Loucy (cell line): ENCODE results near the gene CRHR1.

Experiments
- H2AFZ ChIP-seq: fragments of 200-600 bp; sonication (generic); 2 replicates; pipeline ENCODE4 v1.6.0; 2016; ENCODE audit warnings: antibody characterized with exemption, mild to moderate bottlenecking, low read length, moderate library complexity
- H3F3A ChIP-seq: fragments of 200-600 bp; 2 replicates; pipeline ENCODE4 v1.6.0; 2016; ENCODE audit warnings: antibody characterized with exemption, low read depth, mild to moderate bottlenecking
- H3K27me3 ChIP-seq: fragments of 200-600 bp; sonication (generic); 2 replicates; pipeline ENCODE4 v1.6.1; 2014; ENCODE audit warnings: low read length, mild to moderate bottlenecking; ENCODE audit not compliant: insufficient read depth, poor library complexity, severe bottlenecking
- H3K36me3 ChIP-seq: fragments of 200-600 bp; sonication (generic); 2 replicates; pipeline ENCODE4 v1.6.1; 2016; ENCODE audit warnings: low read length; ENCODE audit not compliant: insufficient read depth
- H3K4me1 ChIP-seq: fragments of 200-600 bp; sonication (generic); 2 replicates; pipeline ENCODE4 v1.5.1; 2014; ENCODE audit warnings: low read length, mild to moderate bottlenecking; ENCODE audit not compliant: insufficient read depth, poor library complexity, severe bottlenecking
- H3K4me2 ChIP-seq: fragments of 200-600 bp; sonication (generic); 2 replicates; pipeline ENCODE4 v1.6.0; 2014; ENCODE audit warnings: antibody characterized with exemption, low read length, low read depth, mild to moderate bottlenecking; ENCODE audit not compliant: poor library complexity, severe bottlenecking
- H3K4me3 ChIP-seq: fragments of 200-600 bp; sonication (generic); 2 replicates; pipeline ENCODE4 v1.5.1; 2014; ENCODE audit warnings: low read length, mild to moderate bottlenecking, mixed read lengths; ENCODE audit not compliant: poor library complexity, severe bottlenecking
- H3K79me2 ChIP-seq: fragments of 200-600 bp; sonication (generic); 2 replicates; pipeline ENCODE4 v1.6.1; 2014; ENCODE audit warnings: low read length; ENCODE audit not compliant: insufficient read depth
- H3K9ac ChIP-seq: fragments of 200-600 bp; sonication (generic); 2 replicates; pipeline ENCODE4 v1.6.0; 2014; ENCODE audit warnings: mild to moderate bottlenecking, low read depth, low read length, moderate library complexity; ENCODE audit not compliant: poor library complexity, severe bottlenecking
- H3K9me2 ChIP-seq: fragments of 200-600 bp; sonication (generic); replicated peaks from 2 replicates; pipeline ENCODE4 v1.6.1; 2016; ENCODE audit warnings: low read depth, low read length, mixed read lengths
- H3K9me3 ChIP-seq: fragments of 200-600 bp; sonication (generic); 2 replicates; pipeline ENCODE4 v1.6.1; 2014; ENCODE audit warnings: mild to moderate bottlenecking, antibody characterized with exemption, low read length, low read depth; ENCODE audit not compliant: insufficient read depth
- H4K20me1 ChIP-seq: fragments of 200-600 bp; sonication (generic); 2 replicates; pipeline ENCODE4 v1.6.0; 2014; ENCODE audit warnings: antibody characterized with exemption, low read length, mild to moderate bottlenecking; ENCODE audit not compliant: insufficient read depth, poor library complexity, severe bottlenecking
- CTCF ChIP-seq: fragments of 200-600 bp; sonication (generic); conservative IDR thresholded peaks from 2 replicates; pipeline ENCODE4 v1.5.1; 2014; ENCODE audit warnings: mild to moderate bottlenecking, antibody characterized with exemption, low read length
- EZH2phosphoT487 ChIP-seq: fragments of 200-600 bp; IDR thresholded peaks from 2 replicates; pipeline ENCODE4 v1.6.1; 2018; ENCODE audit warnings: antibody characterized with exemption, mild to moderate bottlenecking, moderate library complexity, borderline replicate concordance

The CRHR1 gene

GRCh38 chr17:45739786-45740185 lies 44.3 kb upstream of the CRHR1 start:
- no peaks in the 10 kb centered on the region for H3K79me2 ChIP-seq
- no peaks in the 10 kb centered on the region for H3K9me2 ChIP-seq
- H3K9me3 ChIP-seq, result no peaks in the 10 kb centered on the region
- no peak overlapping the region for H3K9ac ChIP-seq
- TF ChIP-seq CTCF (no peak), EZH2phosphoT487 (no peak)
- no peaks in the 10 kb centered on the region for H3F3A ChIP-seq
- no peak overlapping the region for H3K4me2 ChIP-seq
- no peaks in the 10 kb centered on the region for H3K27me3 ChIP-seq
- no peaks in the 10 kb centered on the region for H3K36me3 ChIP-seq
- H3K4me3 ChIP-seq, result no peak overlapping the region
- H2AFZ ChIP-seq, result no peak overlapping the region
- H3K4me1 ChIP-seq, result no peaks in the 10 kb centered on the region
- no peaks in the 10 kb centered on the region for H4K20me1 ChIP-seq

DNA sequence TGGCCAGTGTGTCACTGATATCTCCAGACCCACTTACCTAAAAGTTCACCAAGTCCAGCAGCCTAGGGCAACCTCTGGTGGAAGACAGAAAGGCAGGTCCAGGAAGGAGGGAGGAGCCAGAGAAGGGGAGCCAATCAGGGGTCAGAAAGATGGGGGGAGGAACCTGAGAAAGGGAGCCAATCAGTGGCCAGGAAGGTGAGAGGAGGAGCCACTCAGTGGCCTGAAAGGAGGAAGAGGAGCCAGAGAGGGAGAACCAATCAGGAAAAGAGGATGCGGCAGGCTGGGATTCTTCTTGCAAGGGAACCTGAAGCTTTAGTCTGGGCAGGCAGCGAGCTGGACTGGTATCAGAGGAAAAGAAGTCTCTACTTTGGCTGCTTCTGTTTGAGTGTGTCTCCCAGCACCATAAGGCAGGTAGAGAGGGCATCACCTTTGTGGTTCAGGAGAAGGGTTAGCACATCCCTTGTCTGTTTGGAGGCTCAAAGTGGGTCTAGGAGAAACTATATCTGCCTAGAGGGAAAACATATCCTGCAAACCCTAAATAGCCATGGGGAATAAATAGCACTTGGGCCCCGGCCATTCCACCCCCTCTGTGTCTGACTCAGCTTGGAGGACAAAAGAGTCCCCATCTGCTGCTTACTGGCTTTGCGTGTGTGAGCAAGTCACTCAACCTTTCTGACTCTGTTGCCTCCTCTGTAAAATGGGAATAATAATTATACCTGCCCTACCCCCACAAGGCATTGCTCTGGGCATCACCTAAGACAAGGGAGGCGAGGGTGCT lies 43.4 kb upstream of the CRHR1 start:
- Histone ChIP-seq H3K4me1 (no peaks in the 10 kb centered on the region), H3K36me3 (no peaks in the 10 kb centered on the region), H3K27me3 (no peaks in the 10 kb centered on the region), H3K4me3 (no peak overlapping the region), H2AFZ (no peak overlapping the region), H3K9me3 (no peaks in the 10 kb centered on the region), H3K9ac (no peak overlapping the region), H3K9me2 (no peaks in the 10 kb centered on the region), H3K4me2 (no peak overlapping the region), H3K79me2 (no peaks in the 10 kb centered on the region), H3F3A (no peaks in the 10 kb centered on the region), H4K20me1 (no peaks in the 10 kb centered on the region)
- TF ChIP-seq EZH2phosphoT487, result no peak
- no peak for TF ChIP-seq CTCF

DNA sequence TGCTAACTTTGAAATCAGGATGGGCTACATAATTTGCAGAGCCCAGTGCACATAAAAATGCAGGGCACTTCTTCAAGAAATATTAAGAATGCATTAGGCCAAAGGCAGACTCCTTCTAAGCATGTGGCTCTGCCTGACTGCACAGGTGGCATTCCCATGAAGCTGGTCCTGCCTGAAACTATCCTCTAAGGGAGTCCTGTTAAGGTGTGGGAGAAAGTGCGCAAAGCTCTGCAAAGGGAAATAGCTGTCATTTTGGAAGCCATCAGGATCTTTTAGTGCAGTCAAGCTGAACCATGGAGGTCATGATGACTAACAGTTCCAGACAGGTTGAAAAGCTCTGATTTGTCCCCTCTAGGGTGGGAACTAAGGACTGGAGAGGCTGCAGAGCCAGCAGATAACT lies 41.9 kb upstream of the CRHR1 start:
- H3K9me3 ChIP-seq, result no peaks in the 10 kb centered on the region
- H3K9me2 ChIP-seq, result no peaks in the 10 kb centered on the region
- no peaks in the 10 kb centered on the region for H3K79me2 ChIP-seq
- no peaks in the 10 kb centered on the region for H3K27me3 ChIP-seq
- H3K36me3 ChIP-seq, result no peaks in the 10 kb centered on the region
- H3F3A ChIP-seq, result no peaks in the 10 kb centered on the region
- TF ChIP-seq EZH2phosphoT487 (no peak), CTCF (no peak)
- no peak overlapping the region for H3K4me3 ChIP-seq
- no peak overlapping the region for H3K9ac ChIP-seq
- no peaks in the 10 kb centered on the region for H3K4me1 ChIP-seq
- H2AFZ ChIP-seq, result no peak overlapping the region
- no peak overlapping the region for H3K4me2 ChIP-seq
- H4K20me1 ChIP-seq, result no peaks in the 10 kb centered on the region
